Lower lobe of right lung (tissue), 2 donors: ENCODE results near the gene MAGEC1. TPM values are rescaled to one million over a fixed set of nuclear protein-coding genes. Genes with fewer than 3 reads are reported as not detected.

Experiments
- ATAC-seq, 2 donors: fragments of 200-7000 bp; cut with Tn5 transposase; one replicate each; pipeline ENCODE4 v1.9.1; 2020 to 2022; ENCODE audit warnings: mild to moderate bottlenecking in 2 of 2, moderate library complexity in 2 of 2
- DNase-seq: peaks from one replicate; pipeline ENCODE4 v3.0.0-alpha.2; 2020
- H3K27ac ChIP-seq: fragments of 200-600 bp; one replicate; pipeline ENCODE4 v1.8.0; 2022
- H3K27me3 ChIP-seq: fragments of 200-600 bp; one replicate; pipeline ENCODE4 v1.8.0; 2022; ENCODE audit warnings: low read depth
- H3K36me3 ChIP-seq: fragments of 200-600 bp; one replicate; pipeline ENCODE4 v1.8.0; 2022; ENCODE audit warnings: mild to moderate bottlenecking
- H3K4me1 ChIP-seq: fragments of 200-600 bp; one replicate; pipeline ENCODE4 v1.8.0; 2022
- H3K4me3 ChIP-seq: fragments of 200-600 bp; one replicate; pipeline ENCODE4 v1.8.0; 2022; ENCODE audit warnings: mild to moderate bottlenecking
- H3K9me3 ChIP-seq: fragments of 200-600 bp; one replicate; pipeline ENCODE4 v1.8.0; 2022
- intact Hi-C: fragments of 100-400 bp; cut with DNase I; formaldehyde crosslinking; loops from one replicate; pipeline ENCODE4 v1.11.0; 2022
- total RNA-seq: library from RNA; stranded (reverse); fragmentation: NEBNext Ultra II Directional; extraction: Animal tissue kit (Norgen Biotek cat#: 25700); gene quantifications from one replicate; pipeline ENCODE4 v1.2.1, GENCODE V29; 2021
- TF ChIP-seq, protein P1 (sequence below): fragments of 200-600 bp; IDR thresholded peaks from one replicate; pipeline ENCODE4 v1.8.0; 2022; ENCODE audit warnings: antibody characterized with exemption, mild to moderate bottlenecking
- donor health status: DM: no; HTN: yes; CAD: no; lungs with severe emphysema.

The MAGEC1 gene
- total RNA-seq, 1 donor from 2014 or later, result not detected

DNA sequence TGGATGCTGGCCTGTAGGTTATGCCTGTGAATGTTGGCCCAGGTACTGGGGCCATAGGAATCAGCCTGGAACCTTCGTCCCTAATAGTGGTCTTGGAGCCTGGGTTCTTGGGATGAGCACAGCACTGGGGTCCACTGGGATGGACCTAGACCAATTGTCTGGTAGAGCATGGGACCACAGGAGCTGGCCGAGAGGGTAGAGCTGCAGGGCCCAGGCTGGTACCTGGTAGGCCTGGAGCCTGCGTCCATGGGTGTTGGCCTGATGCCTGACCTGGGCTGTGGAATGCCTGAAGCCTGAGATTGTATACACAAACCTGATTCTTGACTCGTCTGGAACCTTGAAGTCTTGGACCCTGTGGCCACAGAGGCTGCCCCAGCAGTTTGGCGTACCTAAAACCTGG is 48.9 kb downstream of the MAGEC1 start:
- no peaks in the 10 kb centered on the region for H3K9me3 ChIP-seq
- TF ChIP-seq, protein P1, sequence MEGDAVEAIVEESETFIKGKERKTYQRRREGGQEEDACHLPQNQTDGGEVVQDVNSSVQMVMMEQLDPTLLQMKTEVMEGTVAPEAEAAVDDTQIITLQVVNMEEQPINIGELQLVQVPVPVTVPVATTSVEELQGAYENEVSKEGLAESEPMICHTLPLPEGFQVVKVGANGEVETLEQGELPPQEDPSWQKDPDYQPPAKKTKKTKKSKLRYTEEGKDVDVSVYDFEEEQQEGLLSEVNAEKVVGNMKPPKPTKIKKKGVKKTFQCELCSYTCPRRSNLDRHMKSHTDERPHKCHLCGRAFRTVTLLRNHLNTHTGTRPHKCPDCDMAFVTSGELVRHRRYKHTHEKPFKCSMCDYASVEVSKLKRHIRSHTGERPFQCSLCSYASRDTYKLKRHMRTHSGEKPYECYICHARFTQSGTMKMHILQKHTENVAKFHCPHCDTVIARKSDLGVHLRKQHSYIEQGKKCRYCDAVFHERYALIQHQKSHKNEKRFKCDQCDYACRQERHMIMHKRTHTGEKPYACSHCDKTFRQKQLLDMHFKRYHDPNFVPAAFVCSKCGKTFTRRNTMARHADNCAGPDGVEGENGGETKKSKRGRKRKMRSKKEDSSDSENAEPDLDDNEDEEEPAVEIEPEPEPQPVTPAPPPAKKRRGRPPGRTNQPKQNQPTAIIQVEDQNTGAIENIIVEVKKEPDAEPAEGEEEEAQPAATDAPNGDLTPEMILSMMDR, result no peak
- H3K4me1 ChIP-seq, result no peaks in the 10 kb centered on the region
- no peaks in the 10 kb centered on the region for H3K36me3 ChIP-seq
- H3K27ac ChIP-seq, result no peak overlapping the region
- ATAC-seq, result no peak
- no peak overlapping the region for H3K4me3 ChIP-seq
- intact Hi-C loops, result no loop called here
- H3K27me3 ChIP-seq, result no peaks in the 10 kb centered on the region
- DNase-seq, result no peak

GRCh38 chrX:141958675-141959074 is 55.0 kb downstream of the MAGEC1 start:
- H3K4me1 ChIP-seq, result no peaks in the 10 kb centered on the region
- no peak overlapping the region for H3K4me3 ChIP-seq
- no peaks in the 10 kb centered on the region for H3K27me3 ChIP-seq
- no peak overlapping the region for H3K27ac ChIP-seq
- ATAC-seq (no peak), DNase-seq (no peak)
- no peaks in the 10 kb centered on the region for H3K36me3 ChIP-seq
- no peaks in the 10 kb centered on the region for H3K9me3 ChIP-seq
- TF ChIP-seq, protein P1, result no peak
- intact Hi-C loops, result no loop called here

Other genes with a start within 250 kb of the MAGEC1 start
- not detected for gene SPANXD, start 205.2 kb upstream of the MAGEC1 start, total RNA-seq
- not detected for gene MAGEC3, start 65.6 kb upstream of the MAGEC1 start, total RNA-seq